Endodermal cell (in vitro differentiated cells): ENCODE results near the gene TAF1D. TPM values are rescaled to one million over a fixed set of nuclear protein-coding genes. Genes with fewer than 3 reads are reported as not detected.

Experiments used
- DNase-seq: peaks from one replicate; pipeline ENCODE4 v3.0.0-alpha.2; 2017
- H3K27ac ChIP-seq: 2 replicates; pipeline ENCODE4 v1.5.1; 2013; ENCODE audit warnings: mild to moderate bottlenecking, low read depth, low read length, moderate library complexity
- H3K27me3 ChIP-seq: 2 replicates; pipeline ENCODE4 v1.6.1; 2013; ENCODE audit warnings: mild to moderate bottlenecking, low read length, moderate library complexity; ENCODE audit not compliant: insufficient read depth, control insufficient read depth, poor library complexity, severe bottlenecking
- H3K36me3 ChIP-seq: 2 replicates; pipeline ENCODE4 v1.7.0; 2013; ENCODE audit warnings: mild to moderate bottlenecking, low read length, moderate library complexity; ENCODE audit not compliant: control insufficient read depth, insufficient read depth
- H3K4me1 ChIP-seq: one replicate; pipeline ENCODE4 v1.7.0; 2013; ENCODE audit warnings: low read length; ENCODE audit not compliant: control insufficient read depth, insufficient read depth
- H3K4me3 ChIP-seq: 2 replicates; pipeline ENCODE4 v1.5.1; 2013; ENCODE audit warnings: mild to moderate bottlenecking, low read length, moderate library complexity
- H3K9ac ChIP-seq: 2 replicates; pipeline ENCODE4 v1.6.1; 2013; ENCODE audit warnings: mild to moderate bottlenecking, low read length, moderate library complexity; ENCODE audit not compliant: poor library complexity, severe bottlenecking; ENCODE audit errors: extremely low read depth
- H3K9me3 ChIP-seq: 2 replicates; pipeline ENCODE4 v1.6.1; 2013; ENCODE audit warnings: mild to moderate bottlenecking, low read length, moderate library complexity; ENCODE audit not compliant: control insufficient read depth
- H3K27ac Mint-ChIP-seq: 2 replicates; pipeline ENCODE4 v1.8.0; 2020; ENCODE audit warnings: mixed read lengths
- H3K27me3 Mint-ChIP-seq: 2 replicates; pipeline ENCODE4 v1.8.0; 2021; ENCODE audit warnings: mild to moderate bottlenecking, mixed read lengths; ENCODE audit not compliant: insufficient read depth
- H3K36me3 Mint-ChIP-seq: 2 replicates; pipeline ENCODE4 v1.8.0; 2020; ENCODE audit warnings: low read depth, mixed read lengths
- H3K4me1 Mint-ChIP-seq: 2 replicates; pipeline ENCODE4 v1.8.0; 2020; ENCODE audit warnings: mixed read lengths
- H3K4me3 Mint-ChIP-seq: 2 replicates; pipeline ENCODE4 v1.8.0; 2020; ENCODE audit warnings: mild to moderate bottlenecking, moderate library complexity, mixed read lengths
- H3K9me3 Mint-ChIP-seq: 2 replicates; pipeline ENCODE4 v1.8.0; 2020; ENCODE audit warnings: mild to moderate bottlenecking, mixed read lengths
- CTCF ChIP-seq: fragments of 200-600 bp; sonication (generic); conservative IDR thresholded peaks from 2 replicates; pipeline ENCODE4 v1.5.0; 2021; ENCODE audit warnings: antibody characterized with exemption, mild to moderate bottlenecking
- WGBS, 2 experiments: methylation state at CpG; one replicate each; pipeline versions ENCODE4 v1.1.5 to v1.1.7; 2013; ENCODE audit warnings: missing lambda C conversion rate in 2 of 2, mixed read lengths in 1 of 2; ENCODE audit not compliant: insufficient coverage in 1 of 2, insufficient read length in 1 of 2; 5-methylcytosine and 5-hydroxymethylcytosine counted together
- total RNA-seq, 2 donors: library from RNA; stranded (reverse); fragmentation: NEBNext Ultra II Directional in 1 of 2; extraction: Animal tissue kit (Norgen Biotek cat#: 25700) in 1 of 2; gene quantifications; 2 replicates in 1 of 2; 3 replicates in 1 of 2; pipeline ENCODE4 v1.2.1, GENCODE V29; 2021

TAF1D gene
- total RNA-seq, 2 donors from 2014 or later = 195 to 231 TPM

DNA sequence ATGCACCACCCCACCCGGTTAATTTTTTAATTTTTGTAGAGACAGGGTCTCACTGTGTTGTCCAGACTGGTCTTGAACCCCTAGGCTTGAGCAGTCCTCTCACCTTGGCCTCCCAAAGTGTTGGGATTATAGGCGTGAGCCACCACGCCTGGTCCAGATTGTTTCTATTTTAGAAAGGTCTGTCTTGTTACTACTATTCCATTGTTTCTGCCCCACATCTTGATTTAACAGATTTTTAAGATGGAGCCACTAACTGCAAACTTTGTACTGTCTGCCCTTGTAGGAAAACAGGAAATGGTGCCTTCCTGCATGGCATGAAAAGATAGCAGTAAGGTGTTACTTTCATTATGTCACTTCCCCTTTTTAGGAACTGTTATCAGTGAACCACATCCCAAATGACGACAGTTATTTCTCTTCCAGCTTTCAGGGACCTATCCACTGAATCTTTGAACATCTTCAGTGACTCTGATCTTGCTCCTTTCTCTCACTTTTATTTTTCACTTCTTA is 23.2 kb downstream of the TAF1D start:
- Histone ChIP-seq H3K4me1 (no peaks in the 10 kb centered on the region), H3K36me3 (peaks cover 82% of the 10 kb centered on the region), H3K27me3 (no peaks in the 10 kb centered on the region), H3K9me3 (no peaks in the 10 kb centered on the region), H3K9ac (no peak overlapping the region), H3K4me3 (no peak overlapping the region), H3K27ac (no peak overlapping the region)
- no peak for TF ChIP-seq CTCF
- H3K36me3 Mint-ChIP-seq = peaks cover 77% of the 10 kb centered on the region
- H3K27me3 Mint-ChIP-seq = no peaks in the 10 kb centered on the region
- no peak for DNase-seq
- H3K9me3 Mint-ChIP-seq = no peaks in the 10 kb centered on the region
- WGBS, 2 experiments = 89 to 94% methylated on average over 4 of the region's 4 CpGs
- H3K4me1 Mint-ChIP-seq = peaks cover 11% of the 10 kb centered on the region
- no peak overlapping the region for H3K27ac Mint-ChIP-seq
- H3K4me3 Mint-ChIP-seq = no peak overlapping the region

- Mint-ChIP-seq H3K4me3 (no peak overlapping the region), H3K4me1 (peaks cover 11% of the 10 kb centered on the region), H3K36me3 (peaks cover 78% of the 10 kb centered on the region), H3K27me3 (no peaks in the 10 kb centered on the region), H3K9me3 (no peaks in the 10 kb centered on the region), H3K27ac (no peak overlapping the region)
- Histone ChIP-seq H3K9ac (no peak overlapping the region), H3K27me3 (no peaks in the 10 kb centered on the region), H3K4me1 (no peaks in the 10 kb centered on the region), H3K27ac (no peak overlapping the region), H3K4me3 (no peak overlapping the region), H3K9me3 (no peaks in the 10 kb centered on the region), H3K36me3 (peaks cover 82% of the 10 kb centered on the region)
- no peak for TF ChIP-seq CTCF
- WGBS, 2 experiments = 82 to 100% methylated on average over 1 of the region's 1 CpG
- DNase-seq = no peak
Measured at GRCh38 chr11:93717501-93717900, 23.8 kb downstream of the TAF1D start.

DNA sequence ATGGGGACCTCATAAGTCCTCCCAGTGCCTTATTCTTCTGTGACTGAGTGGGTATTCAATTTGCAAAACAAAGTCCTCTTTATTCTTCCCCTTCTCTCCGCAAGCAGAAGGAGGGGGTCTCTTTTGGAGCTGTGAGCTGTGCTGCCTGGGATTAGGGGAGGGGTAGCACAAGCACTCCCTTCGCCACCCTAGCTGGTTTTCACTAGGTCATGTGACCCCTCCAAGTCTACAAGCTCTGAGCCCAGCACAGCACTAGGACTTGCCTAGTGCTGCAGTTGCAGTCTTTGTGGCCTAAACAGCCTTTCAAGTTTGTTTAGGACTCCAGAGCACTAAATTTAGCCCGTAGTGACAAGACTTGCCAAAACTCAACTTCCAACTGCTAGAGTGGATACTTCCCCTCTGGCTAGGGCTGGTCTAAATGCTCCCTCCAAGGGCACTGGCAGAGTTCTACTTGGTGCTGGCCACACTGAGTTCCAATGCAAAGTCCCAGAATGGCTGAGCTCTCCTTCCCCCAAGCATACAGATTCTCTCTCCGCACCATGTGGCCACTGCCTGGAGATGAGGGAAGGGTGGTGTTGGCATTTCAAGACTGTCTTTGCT is 25.4 kb downstream of the TAF1D start:
- H3K27me3 Mint-ChIP-seq = no peaks in the 10 kb centered on the region
- DNase-seq = no peak
- Histone ChIP-seq H3K9ac (no peak overlapping the region), H3K4me3 (no peak overlapping the region), H3K4me1 (no peaks in the 10 kb centered on the region), H3K9me3 (peaks cover 10% of the 10 kb centered on the region), H3K36me3 (peaks cover 80% of the 10 kb centered on the region), H3K27ac (no peak overlapping the region), H3K27me3 (no peaks in the 10 kb centered on the region)
- 83 to 90% methylated on average over 2 to 4 of the region's 4 CpGs for WGBS, 2 experiments
- H3K4me1 Mint-ChIP-seq = peaks cover 11% of the 10 kb centered on the region
- no peak overlapping the region for H3K4me3 Mint-ChIP-seq
- no peak for TF ChIP-seq CTCF
- H3K27ac Mint-ChIP-seq = no peak overlapping the region
- peaks cover 4% of the 10 kb centered on the region for H3K9me3 Mint-ChIP-seq
- H3K36me3 Mint-ChIP-seq = peaks cover 75% of the 10 kb centered on the region
